Measurements from ENCODE around the gene GSX1.
"Not testable (repeated sequence)": the region's sequence is repeated elsewhere in the genome, so short reads cannot be mapped to it uniquely, and the experiment has no call there.

GSX1 gene

DNA sequence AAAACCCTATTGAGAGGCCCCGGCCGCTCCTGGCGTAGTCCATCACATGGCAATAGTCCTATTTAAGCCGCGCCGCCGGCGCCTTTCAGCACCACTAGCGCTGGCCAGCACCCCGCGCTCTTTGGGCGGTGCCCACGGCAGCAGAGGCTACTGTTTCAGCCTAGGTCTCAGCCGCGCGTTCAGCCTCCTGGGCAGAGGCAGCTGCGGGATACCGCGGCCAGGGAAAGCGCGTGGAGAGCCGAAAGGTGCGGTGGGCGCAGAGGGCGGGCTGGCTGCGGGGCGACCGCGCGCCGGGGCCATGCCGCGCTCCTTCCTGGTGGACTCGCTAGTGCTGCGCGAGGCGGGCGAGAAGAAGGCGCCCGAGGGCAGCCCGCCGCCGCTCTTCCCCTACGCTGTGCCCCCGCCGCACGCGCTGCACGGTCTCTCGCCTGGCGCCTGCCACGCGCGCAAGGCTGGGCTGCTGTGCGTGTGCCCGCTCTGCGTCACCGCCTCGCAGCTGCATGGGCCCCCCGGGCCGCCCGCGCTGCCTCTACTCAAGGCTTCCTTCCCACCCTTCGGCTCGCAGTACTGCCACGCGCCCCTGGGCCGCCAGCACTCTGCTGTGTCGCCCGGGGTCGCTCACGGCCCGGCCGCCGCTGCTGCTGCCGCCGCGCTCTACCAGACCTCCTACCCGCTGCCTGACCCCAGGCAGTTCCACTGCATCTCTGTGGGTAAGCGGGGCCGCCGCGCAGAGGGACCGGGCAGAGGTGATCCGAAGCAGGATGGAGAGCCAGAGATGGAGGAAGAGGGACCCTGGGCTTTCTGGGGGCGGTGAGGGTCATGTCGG, at the start of gene GSX1:
GSX1 (plus strand) TSS at position 91 of the 826 bp plus-strand sequence; CDS start at position 299, 208 bp downstream.
- peak; percentile 25 for DNase-seq (ENCODE audit: low read depth, low spot score)

DNA sequence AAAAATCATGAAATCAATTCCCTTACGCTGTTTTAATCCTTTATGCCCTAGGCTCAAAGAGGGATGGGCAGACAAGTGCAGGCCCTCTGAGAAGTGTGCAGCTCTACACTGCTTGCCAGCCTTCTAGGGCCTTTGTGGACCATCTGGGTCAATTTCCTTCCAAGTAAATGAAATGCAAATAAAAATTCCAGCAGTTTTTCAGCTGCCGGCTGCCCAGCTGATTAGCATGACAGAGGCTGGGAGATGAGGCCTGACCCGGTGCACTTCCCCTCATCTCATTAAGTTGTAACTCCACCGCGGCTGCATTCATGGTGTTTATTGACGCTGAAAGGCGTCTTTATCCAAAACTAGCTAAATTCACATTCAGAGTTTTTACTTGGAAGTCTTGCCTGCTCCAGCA, 47.5 kb upstream of the GSX1 start:
- no peak for DNase-seq (ENCODE audit: low read depth, low spot score)

DNA sequence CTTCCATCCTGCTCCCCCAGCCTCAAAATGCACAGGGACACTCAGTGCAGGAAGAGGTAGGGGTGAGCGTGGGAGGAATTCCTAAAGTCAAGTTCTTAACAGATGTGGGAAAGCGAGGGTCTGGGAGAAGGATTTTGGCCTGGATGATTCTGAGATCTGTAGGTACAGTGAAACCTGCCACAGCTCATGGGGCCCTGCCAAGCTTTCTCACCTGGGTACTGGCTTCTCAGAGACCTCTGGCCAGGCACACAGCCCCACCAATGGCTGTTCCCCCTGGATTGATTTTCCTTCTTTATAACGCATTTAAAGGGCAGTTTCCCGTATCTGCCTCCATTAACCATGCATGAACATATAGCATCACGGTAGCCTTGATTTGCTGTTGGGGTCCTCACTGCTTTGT, 47.0 kb upstream of the GSX1 start:
- DNase-seq (ENCODE audit: low read depth, low spot score), result no peak

DNA sequence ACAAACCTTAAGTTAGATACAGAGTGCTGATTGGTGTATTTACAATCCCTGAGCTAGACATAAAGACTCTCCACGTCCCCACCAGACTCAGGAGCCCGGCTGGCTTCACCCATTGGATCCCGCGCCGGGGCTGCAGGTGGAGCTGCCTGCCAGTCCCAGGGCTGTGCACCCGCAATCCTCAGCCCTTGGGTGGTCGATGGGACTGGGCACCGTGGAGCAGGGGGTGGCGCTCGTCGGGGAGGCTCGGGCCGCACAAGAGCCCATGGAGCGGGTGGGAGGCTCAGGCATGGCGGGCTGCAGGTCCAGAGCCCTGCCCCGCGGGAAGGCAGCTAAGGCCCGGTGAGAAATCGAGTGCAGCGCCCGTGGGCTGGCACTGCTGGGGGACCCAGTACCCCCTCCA, 44.1 kb upstream of the GSX1 start:
- DNase-seq (ENCODE audit: low read depth, low spot score), result not testable (repeated sequence)

DNA sequence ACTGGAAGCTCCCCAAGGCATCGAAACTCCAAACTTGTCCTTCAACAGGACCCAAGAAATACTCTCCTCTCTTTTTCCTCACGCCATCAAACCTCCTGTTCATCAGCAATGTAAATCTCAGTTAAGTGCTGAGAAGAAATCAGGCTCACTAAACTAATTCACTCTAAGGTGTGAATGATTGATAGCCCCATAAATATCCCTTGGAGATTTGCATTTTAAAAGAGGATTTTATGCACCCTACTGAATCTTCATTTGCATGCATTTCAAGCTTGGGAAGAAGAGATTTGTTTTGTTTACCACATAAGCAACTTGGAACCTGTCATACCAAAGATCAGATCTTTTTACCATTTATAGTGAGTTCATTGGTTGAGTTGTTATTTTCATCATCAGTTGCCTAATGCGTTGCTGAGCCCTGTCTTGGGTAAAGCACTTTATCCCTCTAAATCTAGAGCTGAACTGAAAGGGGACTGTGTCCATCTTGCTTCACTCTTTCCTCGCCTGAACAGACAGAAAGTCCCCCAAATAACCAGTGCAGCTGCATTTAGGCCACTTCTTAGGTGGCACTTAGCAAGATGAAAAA, 40.2 kb upstream of the GSX1 start:
- no peak for DNase-seq (ENCODE audit: low read depth, low spot score)

DNA sequence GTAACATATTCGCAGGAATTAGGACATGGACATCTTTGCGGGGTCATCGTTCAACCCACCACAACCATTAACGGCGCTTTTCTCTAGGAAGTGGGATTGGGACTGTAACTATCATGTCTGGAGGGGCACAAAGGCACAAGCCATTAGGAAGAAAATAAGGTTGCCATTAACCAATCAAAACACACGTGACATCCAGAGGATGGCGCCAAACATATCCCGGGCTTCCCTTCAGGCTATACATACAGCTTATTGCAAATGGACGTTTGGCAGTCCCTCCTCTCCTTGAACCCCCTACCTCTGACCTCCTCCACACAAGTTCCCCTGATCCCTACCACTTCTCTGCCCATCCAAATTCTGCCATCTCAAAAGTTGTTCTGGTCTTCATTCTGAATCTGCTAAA, 26.6 kb upstream of the GSX1 start:
- DNase-seq (ENCODE audit: low read depth, low spot score), result no peak

DNA sequence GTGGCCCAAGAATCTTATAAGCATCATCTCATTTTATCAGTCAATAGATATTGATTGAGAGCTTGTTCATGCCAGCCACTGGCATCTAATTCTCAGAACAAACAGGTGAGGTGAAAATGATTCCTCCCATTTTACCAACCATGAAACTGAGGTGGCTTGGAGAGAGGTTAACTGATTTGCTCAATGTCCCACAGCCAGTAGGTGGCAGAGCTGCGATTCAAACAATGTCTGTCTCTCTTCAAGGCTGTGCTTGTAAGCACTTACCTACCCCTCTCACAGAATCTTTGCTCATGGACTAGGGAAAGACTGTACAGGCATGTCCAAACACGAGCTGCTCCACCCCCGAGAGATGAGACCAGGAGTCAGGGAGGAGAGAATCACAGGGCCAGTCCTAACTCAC, 21.5 kb upstream of the GSX1 start:
- DNase-seq (ENCODE audit: low read depth, low spot score), result no peak

DNA sequence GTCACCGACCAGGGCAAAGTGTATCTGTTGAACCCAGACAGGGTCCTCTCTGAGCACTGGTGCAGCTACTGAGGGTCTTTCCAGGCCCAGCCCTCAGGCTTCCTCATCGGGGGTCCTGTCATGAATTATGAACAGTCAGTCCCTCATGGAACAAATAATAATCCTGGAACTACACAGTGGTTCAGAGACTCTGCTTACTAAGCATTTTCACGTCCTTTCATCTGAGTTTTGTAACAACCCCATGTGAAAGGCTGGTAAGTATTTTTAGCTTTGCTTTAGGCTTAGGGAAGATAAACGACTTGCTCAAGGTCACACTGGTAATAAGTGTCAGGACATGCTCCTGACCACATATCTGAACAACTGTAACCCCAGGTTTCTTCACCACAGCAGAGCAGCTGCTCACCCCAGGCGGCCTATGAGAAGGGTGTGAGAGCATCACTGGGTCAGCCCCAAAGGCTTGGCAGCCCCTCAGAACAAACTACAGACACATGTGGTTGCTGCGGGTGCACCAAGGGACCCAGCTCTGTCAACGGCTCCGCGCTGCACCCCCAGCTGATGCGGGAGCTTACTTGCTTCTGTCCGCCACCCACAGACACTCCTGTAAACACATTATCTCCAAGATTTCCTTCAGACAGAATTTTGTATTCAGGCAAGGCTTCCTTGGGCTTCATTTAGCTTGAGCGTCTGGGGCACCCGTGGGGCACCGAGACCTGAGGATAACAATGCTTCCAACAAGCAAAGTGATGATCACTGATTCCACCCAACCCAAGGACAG, 19.4 kb upstream of the GSX1 start:
- no peak for DNase-seq (ENCODE audit: low read depth, low spot score)

DNA sequence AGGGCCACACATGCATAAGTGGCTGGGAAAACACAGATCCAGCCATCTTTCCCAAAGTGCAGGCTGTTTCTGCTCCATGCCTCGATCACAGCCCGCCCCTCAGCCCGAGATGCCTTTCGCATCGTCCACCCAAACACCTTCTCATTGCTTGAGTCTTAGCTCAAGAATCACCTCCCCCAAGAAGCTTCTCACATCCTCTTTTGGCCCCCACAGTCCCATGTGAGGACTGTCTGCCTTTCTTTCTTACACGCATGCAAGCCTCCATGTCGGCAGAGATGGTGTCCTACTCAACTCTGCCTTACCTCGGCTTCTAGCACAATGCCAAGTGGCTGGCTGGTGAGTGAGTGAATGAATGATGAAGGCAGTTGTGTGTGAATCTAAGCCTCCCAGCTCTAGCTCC, 18.1 kb upstream of the GSX1 start:
- DNase-seq (ENCODE audit: low read depth, low spot score), result no peak

DNA sequence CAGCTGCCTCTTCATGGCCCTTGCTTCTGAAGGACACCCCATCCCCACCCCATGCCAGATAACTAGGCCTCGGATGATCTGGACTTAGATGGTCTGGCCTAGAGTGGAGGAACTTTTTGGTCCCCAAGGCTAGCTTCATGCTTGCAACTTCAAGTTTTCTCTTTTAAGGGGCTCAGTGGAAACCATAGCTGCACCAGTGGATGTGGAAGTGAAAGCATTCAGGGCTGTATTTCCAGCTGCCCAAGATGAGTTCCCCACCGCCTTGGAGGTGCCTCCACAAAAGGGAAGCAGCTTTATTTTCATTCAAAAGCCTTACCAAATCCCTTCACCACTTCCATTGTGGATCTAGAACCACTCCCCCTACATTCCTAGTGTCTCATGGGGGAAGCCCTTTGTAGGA, 17.6 kb upstream of the GSX1 start:
- DNase-seq (ENCODE audit: low read depth, low spot score), result no peak

DNA sequence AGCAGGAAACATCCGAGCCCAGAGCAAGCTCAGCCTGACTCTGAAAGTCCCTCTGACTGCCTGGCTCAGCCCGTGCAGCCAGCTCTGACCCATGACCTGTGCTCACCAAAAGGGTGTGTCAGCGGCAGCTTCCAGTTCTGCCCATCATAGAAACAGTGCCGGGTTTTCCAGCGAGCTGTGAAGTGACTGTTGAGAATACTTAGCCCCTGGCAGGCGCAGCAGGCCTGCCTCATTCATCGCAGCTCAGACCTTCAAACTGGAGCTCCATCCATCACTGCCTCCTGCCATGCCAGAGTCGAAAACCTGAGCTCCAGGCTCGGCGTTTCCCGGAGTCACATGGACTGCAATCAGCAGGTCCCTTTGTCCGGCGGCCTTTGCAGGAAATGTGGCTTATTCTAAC, 16.3 kb upstream of the GSX1 start:
- DNase-seq (ENCODE audit: low read depth, low spot score), result no peak

DNA sequence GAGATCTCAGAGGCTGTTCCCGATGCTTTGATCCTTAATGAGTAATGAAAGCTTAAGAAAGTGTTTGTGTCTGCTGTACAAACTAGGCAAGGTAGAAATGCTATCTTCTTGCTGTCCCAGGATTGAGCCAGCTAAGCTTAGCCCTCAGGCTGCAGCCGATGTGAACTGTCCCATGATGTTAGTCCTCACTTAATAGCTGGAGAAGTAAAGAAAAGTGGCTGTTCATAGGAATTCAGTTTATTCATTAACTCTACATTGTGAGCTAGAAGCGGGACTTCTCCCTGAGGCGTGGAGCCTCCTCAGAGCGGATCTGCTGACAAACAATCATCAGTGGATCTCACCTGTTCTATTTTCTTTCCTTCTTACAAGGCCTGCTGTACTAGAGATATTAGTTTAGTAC, 10.1 kb upstream of the GSX1 start:
- no peak for DNase-seq (ENCODE audit: low read depth, low spot score)

DNA sequence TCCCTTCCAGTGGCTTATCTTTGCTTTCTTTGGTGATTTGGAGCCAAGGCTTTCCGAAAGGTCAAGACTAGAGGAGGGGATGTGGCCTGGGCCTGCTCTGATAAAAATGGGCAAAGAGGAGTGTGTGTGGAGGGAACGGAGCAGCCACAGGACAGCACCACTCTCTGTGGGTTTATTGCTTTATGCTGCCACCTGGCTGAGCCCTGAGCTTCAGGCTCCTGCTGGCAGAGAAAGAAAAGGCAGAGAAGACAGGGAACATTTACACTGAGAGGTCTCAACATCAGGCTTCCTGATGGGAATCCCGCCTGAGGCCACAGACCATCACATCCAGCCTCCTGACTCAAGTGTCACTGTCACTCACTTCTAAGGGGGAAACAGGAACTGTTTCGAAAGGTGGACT, 9.2 kb upstream of the GSX1 start:
- no peak for DNase-seq (ENCODE audit: low read depth, low spot score)

DNA sequence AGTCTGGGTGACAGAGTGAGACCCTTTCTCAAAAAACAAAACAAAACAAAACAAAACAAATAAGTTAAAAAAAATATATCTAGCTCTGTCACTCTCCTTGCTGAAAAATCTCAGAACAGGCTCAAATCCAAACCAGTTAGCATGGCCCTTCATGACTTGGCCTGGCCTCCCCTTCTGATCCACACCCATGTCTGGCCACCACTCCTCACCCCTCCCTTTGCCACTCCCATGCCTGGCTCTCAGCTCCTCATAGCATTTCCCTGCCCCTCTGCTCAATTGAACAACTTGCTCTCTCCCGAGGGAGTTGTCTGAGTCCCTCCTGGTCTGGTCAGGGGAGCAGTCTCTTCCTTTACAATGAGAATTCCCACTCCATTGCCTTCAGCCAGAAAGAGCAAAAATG, 4.0 kb upstream of the GSX1 start:
- DNase-seq (ENCODE audit: low read depth, low spot score), result no peak

DNA sequence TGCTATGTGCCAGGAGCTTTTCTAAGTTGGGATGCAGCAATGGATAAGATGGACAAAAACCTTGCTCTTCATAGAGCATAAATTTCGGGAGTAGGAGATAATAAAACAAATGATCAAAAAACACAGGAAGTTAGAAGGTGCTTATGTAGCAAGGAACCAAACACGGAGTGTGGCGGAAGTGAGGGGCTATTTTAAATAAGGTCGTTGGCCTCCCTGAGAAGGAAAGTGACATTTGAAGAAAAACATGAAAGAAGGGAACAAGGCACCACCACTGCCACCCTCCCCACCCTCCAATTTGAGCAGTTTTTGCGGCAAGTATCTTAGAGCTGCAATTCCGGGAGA, 3.2 kb upstream of the GSX1 start:
- DNase-seq (ENCODE audit: low read depth, low spot score), result no peak

DNA sequence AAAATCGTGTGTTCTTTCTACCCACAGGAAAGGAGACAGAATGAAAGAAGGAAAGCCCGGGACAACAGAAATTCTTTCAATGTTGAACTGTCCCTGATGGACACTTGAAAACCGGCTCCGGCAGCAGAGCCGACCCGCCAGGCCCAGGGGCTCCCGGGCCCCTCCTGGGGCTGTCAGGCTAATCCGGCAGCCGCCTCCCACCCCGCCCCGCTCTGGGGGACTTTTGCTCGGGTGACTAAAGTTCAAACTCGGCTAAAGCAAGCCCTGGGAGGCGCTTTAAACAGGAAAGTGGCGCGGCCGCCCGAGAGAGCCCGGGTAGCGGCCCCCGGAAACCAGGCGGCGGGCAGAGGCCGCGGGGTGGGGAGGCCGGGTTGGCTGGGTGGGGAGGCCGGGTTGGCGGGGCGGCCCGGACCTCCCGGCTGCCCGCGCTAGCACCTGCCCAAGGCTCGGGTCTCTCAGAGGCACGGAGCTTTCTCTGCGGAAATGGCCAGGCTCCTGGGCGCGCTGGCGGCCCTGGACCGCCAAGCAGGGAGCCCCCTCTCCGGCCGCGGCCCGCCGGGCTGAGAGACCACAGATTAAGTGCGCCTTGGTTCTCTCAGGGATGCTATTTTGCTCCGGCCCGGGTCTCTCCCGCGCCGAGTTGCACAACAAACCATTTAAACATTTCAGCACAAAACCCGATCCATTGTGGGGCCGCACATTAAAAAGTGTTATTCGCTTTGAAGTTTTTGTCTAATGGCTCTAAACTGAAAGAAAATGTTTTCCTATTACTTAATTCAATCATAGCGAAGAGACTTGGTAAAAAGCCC, 2.6 kb upstream of the GSX1 start:
- DNase-seq (ENCODE audit: low read depth, low spot score), result no peak

DNA sequence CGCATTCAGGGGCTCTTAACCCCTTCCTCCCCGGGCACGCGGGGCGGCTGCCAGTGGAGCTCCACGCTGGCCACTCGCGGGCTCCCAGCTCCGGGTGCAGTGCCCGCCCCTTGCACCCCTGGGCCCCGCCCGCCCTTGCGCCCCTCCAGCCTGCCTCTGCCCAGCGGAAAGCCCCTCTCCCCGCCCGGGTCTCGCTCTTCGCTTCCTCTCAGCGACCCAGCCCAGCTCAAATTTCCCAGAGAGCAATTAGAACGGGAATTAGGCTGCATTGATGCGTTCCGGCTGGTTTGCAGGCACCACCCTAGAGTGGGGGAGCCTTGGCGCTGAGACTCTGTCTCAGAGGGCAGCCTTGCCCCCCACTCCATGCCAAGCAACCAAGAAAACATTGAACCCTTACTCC, 1.8 kb upstream of the GSX1 start:
- DNase-seq (ENCODE audit: low read depth, low spot score), result no peak

DNA sequence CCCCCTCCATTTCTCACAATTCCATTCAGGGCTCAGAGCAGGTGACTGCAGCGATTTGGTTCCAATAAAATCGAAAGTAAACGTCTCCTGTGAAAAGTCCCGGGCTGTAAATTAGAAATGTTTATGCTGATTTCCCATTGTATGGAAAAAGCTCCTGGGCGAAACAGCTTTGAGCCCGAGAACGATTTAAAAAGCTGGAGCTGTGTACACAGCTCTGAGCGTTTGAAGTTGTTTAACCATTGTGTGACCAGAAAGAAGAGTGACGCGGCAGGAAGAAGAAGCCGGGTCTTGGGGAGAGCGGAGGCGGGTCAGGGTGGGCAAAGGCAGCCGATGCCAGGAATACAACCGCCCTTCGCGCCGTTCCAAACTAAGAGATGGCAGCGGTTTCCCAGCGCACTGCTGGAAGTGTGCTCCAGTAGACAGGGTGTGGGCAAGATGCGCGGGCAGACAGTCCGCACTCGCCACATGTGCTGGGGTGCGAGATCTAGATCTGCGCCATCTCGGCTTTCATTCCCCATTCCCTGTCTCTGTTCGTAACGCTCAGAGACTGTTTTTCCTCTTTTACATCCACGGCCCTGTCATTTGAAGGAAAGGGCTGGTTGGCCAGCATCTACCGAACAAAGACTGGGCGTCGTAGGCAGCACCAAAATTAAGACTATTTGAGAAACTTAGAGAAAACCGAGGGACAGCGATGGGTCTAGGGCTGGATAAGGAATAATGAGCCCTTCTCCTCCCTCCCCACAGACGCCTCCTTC, 960 bp upstream of the GSX1 start:
- DNase-seq (ENCODE audit: low read depth, low spot score), result no peak

DNA sequence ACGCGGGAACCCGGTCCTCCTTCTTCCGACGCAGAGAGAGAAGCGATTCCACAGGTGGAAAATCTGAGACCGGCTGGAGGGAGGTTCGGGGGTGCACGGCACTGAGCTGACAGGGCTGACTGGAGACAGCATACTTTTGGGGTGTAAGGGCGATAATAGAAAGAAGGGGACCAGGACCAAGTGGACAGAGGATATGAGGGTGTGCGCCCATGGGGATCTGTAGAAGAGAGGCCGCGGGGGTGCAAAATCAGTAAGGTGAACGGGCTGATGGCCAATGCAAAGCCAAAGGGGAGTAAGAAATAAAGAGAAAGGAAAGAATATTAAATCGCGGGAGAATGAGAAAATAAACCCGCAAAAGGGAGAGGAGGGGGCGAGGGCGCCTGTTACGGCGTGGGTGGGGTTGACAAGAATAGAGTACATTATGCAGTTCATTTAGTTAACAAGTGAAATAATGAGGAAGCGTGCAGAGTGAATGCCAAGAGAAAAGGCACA, 336 bp upstream of the GSX1 start:
- no peak for DNase-seq (ENCODE audit: low read depth, low spot score)

DNA sequence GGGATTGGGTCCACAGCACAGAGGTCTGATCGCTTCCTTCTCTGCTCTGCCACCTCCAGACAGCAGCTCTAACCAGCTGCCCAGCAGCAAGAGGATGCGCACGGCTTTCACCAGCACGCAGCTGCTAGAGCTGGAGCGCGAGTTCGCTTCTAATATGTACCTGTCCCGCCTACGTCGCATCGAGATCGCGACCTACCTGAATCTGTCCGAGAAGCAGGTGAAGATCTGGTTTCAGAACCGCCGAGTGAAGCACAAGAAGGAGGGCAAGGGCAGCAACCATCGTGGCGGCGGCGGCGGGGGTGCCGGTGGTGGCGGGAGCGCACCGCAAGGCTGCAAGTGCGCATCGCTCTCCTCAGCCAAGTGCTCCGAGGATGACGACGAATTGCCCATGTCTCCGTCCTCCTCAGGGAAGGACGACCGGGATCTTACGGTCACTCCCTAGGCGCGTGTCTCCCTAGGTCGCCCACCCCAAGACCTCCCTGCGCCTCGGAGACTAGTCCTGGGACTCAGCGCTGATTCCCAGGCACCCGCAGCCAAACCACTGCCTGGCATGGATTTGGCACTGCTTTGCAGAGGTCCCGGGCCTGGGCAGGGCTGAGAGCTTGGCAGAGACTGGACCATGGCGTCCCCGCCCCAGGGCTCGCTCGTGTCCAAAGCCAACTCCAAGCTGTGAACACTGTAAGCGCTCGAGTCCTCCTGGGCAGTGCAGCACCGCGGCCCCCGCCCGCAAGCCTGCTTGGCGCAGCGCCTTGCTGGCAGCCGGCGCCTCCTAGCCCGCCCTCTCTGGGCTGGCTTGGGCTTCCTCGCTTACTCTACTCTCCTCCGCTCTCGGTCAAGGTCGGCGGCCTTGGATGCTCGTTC, 1.5 kb downstream of the GSX1 start:
- no peak for DNase-seq (ENCODE audit: low read depth, low spot score)
